ENCODE measurements around the gene HAP1.

The HAP1 gene

GRCh38 chr17:41740506-41740905 lies 6.1 kb upstream of the HAP1 start:
- Histone ChIP-seq H3K9me3 (ENCODE audit: control insufficient read depth, low read length) (no peaks in the 10 kb centered on the region), H3K27me3 (replicated peaks; ENCODE audit: control insufficient read depth, insufficient read depth, low read length, poor library complexity, severe bottlenecking) (peaks cover 12% of the 10 kb centered on the region), H3K4me1 (ENCODE audit: control insufficient read depth, insufficient read depth, low read length, poor library complexity, severe bottlenecking) (peaks cover 4% of the 10 kb centered on the region), H3K36me3 (ENCODE audit: control insufficient read depth, insufficient read depth, low read length) (no peaks in the 10 kb centered on the region), H3K4me3 (ENCODE audit: insufficient read depth, low read depth, low read length, poor library complexity, severe bottlenecking) (no peak overlapping the region), H3K27ac (ENCODE audit: insufficient read depth, low read length, poor library complexity, severe bottlenecking) (no peak overlapping the region)
- DNase-seq: no peak

- H3K27ac ChIP-seq (ENCODE audit: insufficient read depth, low read length, poor library complexity, severe bottlenecking): no peak overlapping the region
- no peak overlapping the region for H3K4me3 ChIP-seq (ENCODE audit: insufficient read depth, low read depth, low read length, poor library complexity, severe bottlenecking)
Measured at GRCh38 chr17:41739661-41740352, 5.4 kb upstream of the HAP1 start.

GRCh38 chr17:41738801-41739112 lies 4.3 kb upstream of the HAP1 start:
- no peaks in the 10 kb centered on the region for H3K36me3 ChIP-seq (ENCODE audit: control insufficient read depth, insufficient read depth, low read length)
- no peak for DNase-seq
- no peak overlapping the region for H3K27ac ChIP-seq (ENCODE audit: insufficient read depth, low read length, poor library complexity, severe bottlenecking)
- no peak overlapping the region for H3K4me3 ChIP-seq (ENCODE audit: insufficient read depth, low read depth, low read length, poor library complexity, severe bottlenecking)
- H3K4me1 ChIP-seq (ENCODE audit: control insufficient read depth, insufficient read depth, low read length, poor library complexity, severe bottlenecking): peaks cover 10% of the 10 kb centered on the region
- H3K27me3 ChIP-seq (replicated peaks; ENCODE audit: control insufficient read depth, insufficient read depth, low read length, poor library complexity, severe bottlenecking): peaks cover 25% of the 10 kb centered on the region
- H3K9me3 ChIP-seq (ENCODE audit: control insufficient read depth, low read length): no peaks in the 10 kb centered on the region

More at GRCh38 chr17:41739661-41740352, 5.4 kb upstream of the HAP1 start:
- Histone ChIP-seq H3K36me3 (ENCODE audit: control insufficient read depth, insufficient read depth, low read length) (no peaks in the 10 kb centered on the region), H3K4me1 (ENCODE audit: control insufficient read depth, insufficient read depth, low read length, poor library complexity, severe bottlenecking) (peaks cover 5% of the 10 kb centered on the region), H3K27me3 (replicated peaks; ENCODE audit: control insufficient read depth, insufficient read depth, low read length, poor library complexity, severe bottlenecking) (peaks cover 15% of the 10 kb centered on the region), H3K9me3 (ENCODE audit: control insufficient read depth, low read length) (no peaks in the 10 kb centered on the region)
- no peak for DNase-seq

- Histone ChIP-seq H3K36me3 (ENCODE audit: control insufficient read depth, insufficient read depth, low read length) (no peaks in the 10 kb centered on the region), H3K4me3 (ENCODE audit: insufficient read depth, low read depth, low read length, poor library complexity, severe bottlenecking) (no peak overlapping the region), H3K27ac (ENCODE audit: insufficient read depth, low read length, poor library complexity, severe bottlenecking) (no peak overlapping the region), H3K4me1 (ENCODE audit: control insufficient read depth, insufficient read depth, low read length, poor library complexity, severe bottlenecking) (peaks cover 10% of the 10 kb centered on the region), H3K9me3 (ENCODE audit: control insufficient read depth, low read length) (no peaks in the 10 kb centered on the region), H3K27me3 (replicated peaks; ENCODE audit: control insufficient read depth, insufficient read depth, low read length, poor library complexity, severe bottlenecking) (peaks cover 26% of the 10 kb centered on the region)
- peak; percentile 56 to 63 (median 58) for DNase-seq
Measured at GRCh38 chr17:41738077-41738800, 3.8 kb upstream of the HAP1 start.

DNA sequence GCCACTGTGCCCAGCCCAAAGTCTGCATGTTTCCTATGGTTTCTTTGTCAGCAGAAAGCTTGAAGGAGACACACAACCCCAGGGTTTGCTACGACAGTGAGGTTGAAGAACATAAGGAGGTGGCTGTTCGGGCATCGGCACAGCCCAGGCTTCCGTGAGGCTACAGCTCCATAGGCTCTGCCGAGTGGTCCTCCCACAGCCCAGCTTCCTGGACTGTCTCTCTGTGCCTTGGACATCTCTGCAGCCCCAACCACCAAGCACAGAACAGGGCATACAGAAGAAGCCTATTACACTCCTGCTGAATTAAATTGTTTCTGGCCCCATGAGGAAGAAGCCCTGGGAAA lies 3.2 kb upstream of the HAP1 start:
- Histone ChIP-seq H3K4me3 (ENCODE audit: insufficient read depth, low read depth, low read length, poor library complexity, severe bottlenecking) (no peak overlapping the region), H3K36me3 (ENCODE audit: control insufficient read depth, insufficient read depth, low read length) (no peaks in the 10 kb centered on the region), H3K9me3 (ENCODE audit: control insufficient read depth, low read length) (no peaks in the 10 kb centered on the region), H3K4me1 (ENCODE audit: control insufficient read depth, insufficient read depth, low read length, poor library complexity, severe bottlenecking) (peaks cover 10% of the 10 kb centered on the region), H3K27ac (ENCODE audit: insufficient read depth, low read length, poor library complexity, severe bottlenecking) (no peak overlapping the region), H3K27me3 (replicated peaks; ENCODE audit: control insufficient read depth, insufficient read depth, low read length, poor library complexity, severe bottlenecking) (peaks cover 28% of the 10 kb centered on the region)
- no peak for DNase-seq

DNA sequence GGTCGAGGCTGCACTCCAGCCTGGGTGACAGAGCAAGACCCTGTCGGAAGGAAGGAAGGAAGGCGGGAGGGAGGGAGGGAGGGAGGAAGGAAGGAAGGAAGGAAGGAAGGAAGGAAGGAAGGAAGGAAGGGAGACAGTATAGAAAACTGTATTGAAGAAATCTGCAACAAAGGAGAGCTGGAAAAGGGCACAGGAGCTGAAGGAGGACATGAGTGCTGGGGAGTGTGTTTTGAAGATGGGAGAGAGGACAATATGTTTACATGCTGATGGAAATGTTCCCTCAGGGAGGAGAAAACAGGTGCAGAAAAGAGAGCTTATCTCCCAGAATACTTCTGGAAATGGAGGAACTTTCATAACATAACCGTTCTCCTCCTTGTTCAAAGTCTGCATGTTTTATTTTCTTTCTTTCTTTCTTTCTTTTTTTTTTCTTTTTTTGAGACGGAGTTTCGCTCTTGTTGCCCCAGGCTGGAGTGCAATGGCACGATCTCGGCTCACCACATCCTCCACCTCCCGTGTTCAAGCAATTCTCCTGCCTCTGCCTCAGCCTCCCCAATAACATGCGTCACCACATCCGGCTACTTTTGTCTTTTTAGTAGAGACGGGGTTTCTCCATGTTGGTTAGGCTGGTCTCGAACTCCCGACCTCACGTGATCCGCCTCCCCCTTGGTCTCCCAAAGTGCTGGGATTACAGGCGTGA lies 2.7 kb upstream of the HAP1 start:
- Histone ChIP-seq H3K4me1 (ENCODE audit: control insufficient read depth, insufficient read depth, low read length, poor library complexity, severe bottlenecking) (peaks cover 10% of the 10 kb centered on the region), H3K9me3 (ENCODE audit: control insufficient read depth, low read length) (no peaks in the 10 kb centered on the region), H3K36me3 (ENCODE audit: control insufficient read depth, insufficient read depth, low read length) (no peaks in the 10 kb centered on the region), H3K27ac (ENCODE audit: insufficient read depth, low read length, poor library complexity, severe bottlenecking) (no peak overlapping the region), H3K27me3 (replicated peaks; ENCODE audit: control insufficient read depth, insufficient read depth, low read length, poor library complexity, severe bottlenecking) (peaks cover 30% of the 10 kb centered on the region), H3K4me3 (ENCODE audit: insufficient read depth, low read depth, low read length, poor library complexity, severe bottlenecking) (no peak overlapping the region)
- no peak for DNase-seq

- H3K27me3 ChIP-seq (replicated peaks; ENCODE audit: control insufficient read depth, insufficient read depth, low read length, poor library complexity, severe bottlenecking): peaks cover 30% of the 10 kb centered on the region
- DNase-seq: no peak
- H3K4me1 ChIP-seq (ENCODE audit: control insufficient read depth, insufficient read depth, low read length, poor library complexity, severe bottlenecking): peaks cover 10% of the 10 kb centered on the region
- no peaks in the 10 kb centered on the region for H3K9me3 ChIP-seq (ENCODE audit: control insufficient read depth, low read length)
- H3K27ac ChIP-seq (ENCODE audit: insufficient read depth, low read length, poor library complexity, severe bottlenecking): no peak overlapping the region
- H3K36me3 ChIP-seq (ENCODE audit: control insufficient read depth, insufficient read depth, low read length): no peaks in the 10 kb centered on the region
- H3K4me3 ChIP-seq (ENCODE audit: insufficient read depth, low read depth, low read length, poor library complexity, severe bottlenecking): no peak overlapping the region
Measured at GRCh38 chr17:41735744-41736143, 1.3 kb upstream of the HAP1 start.

- no peak for DNase-seq
- Histone ChIP-seq H3K27me3 (replicated peaks; ENCODE audit: control insufficient read depth, insufficient read depth, low read length, poor library complexity, severe bottlenecking) (peaks cover 30% of the 10 kb centered on the region), H3K27ac (ENCODE audit: insufficient read depth, low read length, poor library complexity, severe bottlenecking) (no peak overlapping the region), H3K4me1 (ENCODE audit: control insufficient read depth, insufficient read depth, low read length, poor library complexity, severe bottlenecking) (peaks cover 10% of the 10 kb centered on the region), H3K4me3 (ENCODE audit: insufficient read depth, low read depth, low read length, poor library complexity, severe bottlenecking) (peak overlapping the region; percentile 37), H3K9me3 (ENCODE audit: control insufficient read depth, low read length) (no peaks in the 10 kb centered on the region), H3K36me3 (ENCODE audit: control insufficient read depth, insufficient read depth, low read length) (no peaks in the 10 kb centered on the region)
Measured at GRCh38 chr17:41734949-41735313, 488 bp upstream of the HAP1 start.

DNA sequence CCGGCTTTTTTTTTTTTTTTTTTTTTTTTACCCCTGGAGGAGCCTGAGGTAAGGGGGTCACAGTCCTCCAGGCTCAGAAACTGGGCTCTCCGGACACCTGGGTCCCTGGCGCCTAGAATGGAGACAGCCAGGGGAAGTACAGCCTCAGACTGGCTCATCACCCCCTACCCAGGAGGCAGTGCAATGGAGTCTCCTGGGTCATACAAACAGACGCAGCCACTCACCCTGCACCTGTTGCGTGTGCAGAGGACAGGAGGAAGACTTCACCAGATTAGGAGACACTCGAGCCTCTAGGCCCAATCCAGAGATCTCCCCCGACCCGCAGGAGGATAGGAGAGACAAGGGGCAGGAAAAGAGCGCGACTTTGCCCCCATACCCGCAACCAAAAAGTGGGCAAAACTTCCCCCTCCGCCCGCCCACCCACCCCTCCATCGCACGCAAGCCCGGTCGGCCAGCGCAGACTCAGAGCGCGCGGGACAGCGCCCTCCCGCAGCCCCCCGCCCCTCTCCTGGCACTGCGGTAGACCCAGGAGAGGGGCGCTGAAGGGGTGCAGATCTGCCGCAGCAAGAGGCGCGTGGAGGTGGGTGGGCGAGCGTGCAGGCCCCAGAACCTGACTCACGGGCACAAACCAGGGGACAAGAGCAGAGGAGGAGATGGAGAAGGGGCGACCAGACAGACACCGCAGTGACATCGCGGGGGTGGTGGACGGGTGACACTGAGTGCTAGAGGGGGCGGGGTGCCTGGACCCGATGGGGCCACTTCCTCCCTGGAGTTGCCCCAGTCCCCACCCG lies 900 bp downstream of the HAP1 start:
- no peak overlapping the region for H3K4me3 ChIP-seq (ENCODE audit: insufficient read depth, low read depth, low read length, poor library complexity, severe bottlenecking)
- no peaks in the 10 kb centered on the region for H3K9me3 ChIP-seq (ENCODE audit: control insufficient read depth, low read length)
- H3K27ac ChIP-seq (ENCODE audit: insufficient read depth, low read length, poor library complexity, severe bottlenecking): no peak overlapping the region
- no peak for DNase-seq
- no peaks in the 10 kb centered on the region for H3K36me3 ChIP-seq (ENCODE audit: control insufficient read depth, insufficient read depth, low read length)
- peaks cover 30% of the 10 kb centered on the region for H3K27me3 ChIP-seq (replicated peaks; ENCODE audit: control insufficient read depth, insufficient read depth, low read length, poor library complexity, severe bottlenecking)
- peaks cover 10% of the 10 kb centered on the region for H3K4me1 ChIP-seq (ENCODE audit: control insufficient read depth, insufficient read depth, low read length, poor library complexity, severe bottlenecking)
